Posterior vena cava (tissue), 2 donors: ENCODE results near the gene MYO10. TPM values are rescaled to one million over a fixed set of nuclear protein-coding genes. Genes with fewer than 3 reads are reported as not detected.
"Not testable (repeated sequence)": the region's sequence is repeated elsewhere in the genome, so short reads cannot be mapped to it uniquely, and the experiment has no call there.

Source experiments
- DNase-seq: peaks from one replicate; pipeline ENCODE4 v3.0.0-alpha.2; 2020; ENCODE audit warnings: low spot score
- intact Hi-C, 2 donors: fragments of 100-400 bp; cut with DNase I; formaldehyde crosslinking; loops; one replicate each; pipeline versions ENCODE4 v1.14.1 to v1.14.2; 2022 to 2023
- total RNA-seq, 2 donors: library from RNA; stranded (reverse); fragmentation: NEBNext Ultra II Directional; extraction: Animal tissue kit (Norgen Biotek cat#: 25700); gene quantifications; one replicate each; pipeline ENCODE4 v1.2.1, GENCODE V29; 2021
- donor health status: DM: yes; HTN: yes; CAD: no.
- donor health status: DM: yes; HTN: yes; CAD: no.

The MYO10 gene
- total RNA-seq, 2 donors from 2014 or later = 8.5 to 11.2 TPM

DNA sequence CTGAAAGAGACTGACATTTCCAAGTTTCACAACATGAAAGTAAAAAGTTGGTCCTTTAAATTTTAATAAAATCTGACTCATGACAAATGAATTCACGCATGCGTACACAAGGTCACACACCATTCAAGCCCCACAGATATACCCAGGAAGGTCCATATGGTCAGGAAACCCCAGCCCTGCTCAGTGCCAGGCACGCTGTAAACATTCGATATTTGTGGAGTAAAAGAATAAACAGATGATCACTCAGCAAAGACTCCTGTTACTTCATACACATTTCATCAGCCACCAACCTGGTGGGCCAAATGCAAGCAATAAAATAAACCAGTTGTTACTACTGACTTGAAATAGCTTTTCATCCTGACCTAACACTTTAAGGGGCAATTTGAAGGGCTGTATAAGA lies 161.3 kb downstream of the MYO10 start:
- intact Hi-C loops = no loop called here

DNA sequence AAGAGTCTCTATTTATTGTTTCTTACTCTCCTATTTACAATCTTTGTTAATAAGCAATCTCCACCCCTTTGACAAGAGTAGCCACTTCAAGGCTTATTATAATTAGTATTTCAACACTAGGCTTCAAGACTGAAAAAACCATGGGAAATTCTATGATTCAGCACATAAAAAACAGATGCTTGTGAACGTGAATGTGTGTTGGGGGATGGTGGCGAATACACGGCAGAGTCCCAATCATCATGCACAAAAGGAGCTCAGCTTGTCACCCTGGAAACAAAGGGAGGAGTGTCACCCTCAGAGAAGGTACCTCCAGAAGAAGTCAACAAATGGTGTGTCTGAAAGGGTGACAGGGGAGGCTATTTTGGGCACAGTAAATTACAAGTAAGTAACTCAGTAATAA lies 162.1 kb downstream of the MYO10 start:
- intact Hi-C loops = no loop called here
- no peak for DNase-seq

More for the DNA sequence above, 161.3 kb downstream of the MYO10 start:
- no peak for DNase-seq

DNA sequence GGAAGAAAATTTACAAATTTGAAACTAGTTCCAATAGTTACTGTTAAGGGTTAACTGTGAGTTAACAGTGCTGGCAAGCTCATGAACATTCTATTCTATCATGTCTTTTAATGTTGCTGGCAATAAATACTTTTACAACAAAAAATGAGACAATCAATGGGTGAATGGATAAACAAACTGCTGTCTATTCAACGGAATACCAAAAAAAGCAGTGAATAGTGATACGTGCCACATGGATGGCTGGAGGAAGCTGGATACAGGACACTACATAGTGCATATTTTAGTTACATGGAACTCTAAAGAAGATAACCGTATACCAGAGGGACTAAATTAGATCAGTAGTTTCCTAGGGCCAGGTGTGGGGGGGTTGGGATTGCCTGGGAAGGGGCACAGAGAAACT lies 163.5 kb downstream of the MYO10 start:
- intact Hi-C loops = no loop called here
- DNase-seq = no peak

DNA sequence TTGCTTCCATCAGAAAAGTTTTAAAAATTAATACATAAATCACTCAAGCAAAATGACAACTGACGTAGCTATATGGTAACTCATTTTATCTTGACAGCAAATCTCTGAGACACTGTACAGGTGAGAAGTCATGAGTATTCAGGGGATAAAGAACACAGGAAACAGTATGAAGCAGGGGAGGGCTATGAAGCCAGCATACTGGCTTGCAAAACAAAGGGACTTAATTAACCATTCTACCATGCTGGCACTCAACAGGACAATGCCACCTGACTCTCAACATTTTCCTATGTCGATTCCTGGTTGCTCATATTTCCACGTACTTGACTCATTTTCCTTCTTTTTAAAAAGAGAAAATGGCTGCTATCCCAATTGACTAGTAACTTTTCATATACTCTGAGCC lies 167.9 kb downstream of the MYO10 start:
- no peak for DNase-seq
- intact Hi-C loops = no loop called here

DNA sequence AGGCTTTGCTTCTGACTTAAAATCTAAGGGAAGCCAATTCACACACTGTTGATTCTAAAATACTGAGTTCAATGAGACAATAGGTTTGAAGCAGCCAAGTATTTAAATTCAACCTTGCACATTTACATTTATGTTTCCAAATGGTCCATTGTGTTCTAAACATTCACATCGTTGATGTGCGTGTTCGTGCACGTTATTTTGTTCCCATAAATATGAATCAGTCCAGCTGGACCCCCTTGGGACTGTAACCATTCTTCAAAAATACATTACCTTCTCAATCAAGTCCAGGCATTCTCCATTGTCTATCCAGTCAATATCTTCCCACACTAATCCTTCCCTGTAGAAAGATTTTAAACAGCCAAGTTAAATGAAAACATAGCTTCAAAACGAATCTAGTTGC lies 172.9 kb downstream of the MYO10 start:
- intact Hi-C loops = no loop called here
- no peak for DNase-seq

DNA sequence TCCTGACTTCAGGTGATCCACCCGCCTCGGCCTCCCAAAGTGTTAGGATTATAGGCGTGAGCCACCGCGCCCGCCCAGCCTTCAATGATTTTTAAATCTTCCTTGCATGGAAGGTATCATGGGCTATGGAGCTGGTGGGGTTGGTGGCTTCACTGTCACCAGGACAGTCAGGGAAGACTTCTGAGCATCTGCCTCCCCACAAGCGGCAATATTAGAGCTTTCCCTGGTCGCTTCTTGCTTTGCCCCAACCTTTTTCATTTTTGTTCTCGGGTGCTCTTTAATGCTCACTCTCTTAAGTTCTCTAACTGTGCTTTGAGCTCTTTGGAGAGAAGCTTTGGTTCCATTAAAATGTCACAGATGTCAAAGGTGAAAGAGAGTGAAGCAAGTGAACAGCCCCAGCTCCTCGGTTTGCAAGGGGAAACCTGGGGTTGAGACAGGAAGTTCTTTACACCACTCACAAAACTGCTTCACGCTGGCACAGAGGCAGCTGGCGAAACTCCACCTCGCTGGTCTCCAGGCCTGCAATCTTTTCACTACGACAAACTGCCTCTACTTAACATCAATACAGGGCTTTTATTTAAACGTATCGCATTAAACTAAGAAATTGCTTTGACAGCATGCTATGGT lies 176.8 kb downstream of the MYO10 start:
- intact Hi-C loops = no loop called here
- DNase-seq = no peak

DNA sequence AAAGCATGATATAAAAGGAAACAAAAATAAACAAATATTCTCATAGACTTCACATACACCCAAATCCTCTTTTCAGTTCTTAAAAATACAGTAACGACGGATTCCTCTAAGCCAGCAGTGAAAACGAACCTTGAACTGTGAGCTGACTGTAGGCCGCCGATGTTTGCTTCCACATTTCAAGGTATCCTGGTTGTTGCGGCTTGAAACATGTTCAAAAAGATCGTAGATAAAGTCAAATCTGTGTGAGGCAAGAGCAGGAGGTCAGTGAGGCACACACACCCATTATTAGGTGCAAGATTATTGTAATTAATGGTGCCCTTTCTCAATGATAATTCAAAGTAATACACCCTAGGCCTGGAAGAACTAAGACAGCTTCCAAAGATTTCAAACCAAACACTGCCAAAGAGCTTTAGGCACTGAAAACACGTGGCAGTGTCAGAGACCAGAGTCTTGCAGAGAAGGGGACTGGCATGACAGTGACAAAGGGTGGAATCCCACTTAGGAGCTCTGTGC lies 178.0 kb downstream of the MYO10 start:
- DNase-seq = no peak
- intact Hi-C loops = no loop called here

DNA sequence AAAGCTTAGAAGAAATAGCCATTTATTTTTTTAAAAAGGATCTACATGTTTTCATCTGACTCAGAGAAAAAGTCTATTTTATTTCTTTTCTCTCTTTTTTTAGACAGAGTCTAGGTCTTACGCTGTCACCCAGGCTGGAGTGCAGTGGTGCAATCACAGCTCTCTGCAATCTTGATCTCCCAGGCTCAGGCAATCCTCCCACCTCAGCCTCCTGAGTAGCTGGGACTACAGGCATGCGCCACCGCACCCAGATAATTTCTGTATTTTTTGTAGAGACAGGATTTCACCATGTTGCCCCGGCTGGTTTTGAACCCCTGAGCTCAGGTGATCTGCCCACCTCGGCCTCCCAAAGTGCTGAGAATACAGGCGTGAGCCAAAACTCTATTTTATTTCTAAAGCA lies 178.5 kb downstream of the MYO10 start:
- intact Hi-C loops = not testable (repeated sequence)

DNA sequence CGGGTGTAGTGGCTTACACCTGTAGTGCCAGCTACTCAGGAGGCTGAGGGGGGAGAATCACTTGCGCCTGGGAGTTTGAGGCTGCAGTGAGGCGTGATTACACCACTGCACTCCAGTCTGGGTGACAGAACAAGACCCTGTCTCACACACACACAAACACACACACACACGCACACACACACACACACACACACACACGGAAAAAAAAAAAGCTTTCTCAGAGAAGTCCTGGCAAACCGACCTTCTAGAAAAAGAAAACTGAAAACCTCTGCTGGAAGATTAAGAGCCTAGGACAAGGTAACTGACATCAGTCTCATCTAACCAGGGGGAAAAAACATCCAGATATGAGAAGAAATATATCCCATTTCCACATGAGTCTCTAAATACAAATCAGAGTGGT lies 178.9 kb downstream of the MYO10 start:
- DNase-seq = no peak
- intact Hi-C loops = no loop called here

More for the DNA sequence above, 178.5 kb downstream of the MYO10 start:
- not testable (repeated sequence) for DNase-seq

DNA sequence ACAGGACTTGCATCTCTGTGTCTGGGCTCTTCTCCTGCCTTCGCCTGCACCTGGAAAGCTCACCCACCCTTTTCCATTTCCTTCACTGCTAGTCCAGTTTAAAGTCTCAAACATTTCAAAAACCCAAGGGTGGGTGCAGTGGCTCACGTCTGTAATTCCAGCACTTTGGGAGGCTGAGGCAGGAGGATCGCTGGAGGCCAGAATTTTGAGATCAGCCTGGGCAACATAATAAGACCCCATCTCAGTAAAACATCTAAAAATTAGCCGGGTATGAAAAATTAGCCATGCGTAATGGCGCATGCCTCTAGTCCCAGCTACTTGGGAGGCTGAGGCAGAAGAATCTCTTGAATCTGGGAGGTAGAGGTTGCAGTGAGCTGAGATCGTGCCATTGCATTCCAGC lies 179.4 kb downstream of the MYO10 start:
- DNase-seq = no peak
- intact Hi-C loops = no loop called here

DNA sequence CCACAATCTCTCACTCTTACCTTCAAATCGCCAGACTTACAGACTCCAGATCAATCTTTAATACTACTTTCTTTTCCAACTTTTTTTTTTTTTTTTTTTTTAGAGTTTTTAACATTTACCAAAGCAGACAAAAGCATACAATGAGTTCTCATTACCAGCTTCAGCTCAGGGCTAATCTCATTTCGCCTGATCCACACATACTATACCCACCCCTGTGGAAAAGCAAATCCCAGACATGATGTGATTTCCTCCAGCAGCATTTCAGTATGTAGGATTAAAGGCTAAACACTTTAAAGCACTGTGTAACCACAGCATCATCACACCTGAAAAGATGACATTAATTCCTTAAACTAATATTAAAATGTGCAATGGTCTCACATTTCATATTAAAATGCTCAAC lies 180.4 kb downstream of the MYO10 start:
- intact Hi-C loops = no loop called here
- DNase-seq = no peak

DNA sequence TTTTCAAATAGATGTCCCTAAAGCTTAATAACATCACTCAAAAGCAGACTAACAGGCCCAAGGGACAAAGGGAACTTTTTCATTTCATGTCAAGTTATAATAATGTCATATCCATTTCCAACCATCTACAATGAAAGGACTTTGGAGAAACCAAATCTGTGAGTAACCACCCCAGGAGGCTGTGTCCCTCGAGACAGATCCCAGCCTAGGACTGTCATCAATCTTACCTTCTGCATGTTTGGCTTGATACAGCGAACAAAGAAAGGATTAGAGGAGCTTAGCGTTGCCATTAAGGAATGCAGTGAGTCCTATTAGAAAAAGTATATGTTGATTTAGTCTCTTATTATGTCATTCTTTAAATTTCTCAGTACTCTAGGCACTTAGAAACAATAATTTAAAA lies 181.5 kb downstream of the MYO10 start:
- DNase-seq = no peak
- intact Hi-C loops = loop anchor here in 1 of 2 donors (5.0 kb wide), 1 partner anchor 1497 kb away; no protein-coding TSS in a partner anchor

DNA sequence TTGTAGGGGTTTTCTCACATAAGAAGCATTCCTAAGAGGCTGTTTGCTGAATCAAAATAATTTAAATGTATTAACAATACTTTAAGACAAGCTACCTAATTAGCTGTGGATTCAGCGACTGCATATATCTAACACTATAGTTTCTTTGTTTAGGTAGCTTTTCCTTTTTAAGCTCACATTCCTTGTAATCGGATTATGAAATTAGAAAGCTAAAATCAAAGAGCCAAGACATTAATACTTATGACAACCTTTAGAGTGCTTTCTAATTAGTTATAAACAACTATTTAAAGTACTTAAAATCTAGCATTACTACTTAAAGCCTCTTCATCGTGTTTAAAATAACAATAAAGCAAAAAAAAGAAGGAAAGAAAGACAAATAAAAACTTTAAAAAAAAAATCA lies 182.0 kb downstream of the MYO10 start:
- DNase-seq = no peak
- intact Hi-C loops = loop anchor here in 1 of 2 donors (5.0 kb wide), 1 partner anchor 1497 kb away; no protein-coding TSS in a partner anchor

DNA sequence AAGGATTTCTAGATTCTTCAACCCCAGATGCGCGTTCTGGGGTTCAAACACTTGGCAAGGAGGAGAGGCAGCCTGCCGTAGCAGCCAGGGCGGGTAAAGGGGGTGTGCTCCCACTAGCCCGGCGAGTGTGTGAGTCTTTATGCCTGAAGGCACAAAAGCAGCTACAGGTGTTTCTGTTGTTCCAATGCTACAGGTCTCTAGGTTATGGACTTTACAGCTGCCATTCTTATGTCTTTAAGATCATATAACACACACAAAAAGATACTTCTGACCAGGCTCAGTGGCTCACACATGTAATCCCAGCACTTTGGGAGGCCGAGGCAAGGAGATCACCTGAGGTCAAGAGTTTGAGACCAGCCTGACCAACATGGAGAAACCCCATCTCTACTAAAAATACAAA lies 185.6 kb downstream of the MYO10 start:
- DNase-seq = no peak
- intact Hi-C loops = loop anchor here in 1 of 2 donors (5.0 kb wide), 1 partner anchor 1493 kb away; no protein-coding TSS in a partner anchor

DNA sequence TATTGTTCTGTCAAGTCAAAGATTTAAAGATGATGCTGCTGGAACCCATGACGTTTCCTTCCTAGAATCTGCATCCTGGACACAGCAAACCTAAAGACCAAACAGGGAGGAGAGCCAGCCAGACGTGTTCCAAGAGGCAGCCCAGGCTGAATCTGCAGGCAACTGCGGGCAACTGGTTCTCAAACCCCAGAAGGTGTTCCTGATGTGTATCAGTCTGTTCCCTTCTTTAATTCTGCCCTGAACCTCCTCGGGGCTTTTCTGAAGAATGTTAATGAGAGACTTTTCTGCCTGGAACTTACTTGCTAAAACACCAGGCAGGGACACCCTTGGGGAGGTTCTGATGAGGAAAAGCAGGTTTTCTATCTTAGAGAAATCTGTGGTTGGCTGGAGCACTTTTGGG lies 186.5 kb downstream of the MYO10 start:
- intact Hi-C loops = loop anchor here in 1 of 2 donors (5.0 kb wide), 1 partner anchor 1492 kb away; no protein-coding TSS in a partner anchor

DNA sequence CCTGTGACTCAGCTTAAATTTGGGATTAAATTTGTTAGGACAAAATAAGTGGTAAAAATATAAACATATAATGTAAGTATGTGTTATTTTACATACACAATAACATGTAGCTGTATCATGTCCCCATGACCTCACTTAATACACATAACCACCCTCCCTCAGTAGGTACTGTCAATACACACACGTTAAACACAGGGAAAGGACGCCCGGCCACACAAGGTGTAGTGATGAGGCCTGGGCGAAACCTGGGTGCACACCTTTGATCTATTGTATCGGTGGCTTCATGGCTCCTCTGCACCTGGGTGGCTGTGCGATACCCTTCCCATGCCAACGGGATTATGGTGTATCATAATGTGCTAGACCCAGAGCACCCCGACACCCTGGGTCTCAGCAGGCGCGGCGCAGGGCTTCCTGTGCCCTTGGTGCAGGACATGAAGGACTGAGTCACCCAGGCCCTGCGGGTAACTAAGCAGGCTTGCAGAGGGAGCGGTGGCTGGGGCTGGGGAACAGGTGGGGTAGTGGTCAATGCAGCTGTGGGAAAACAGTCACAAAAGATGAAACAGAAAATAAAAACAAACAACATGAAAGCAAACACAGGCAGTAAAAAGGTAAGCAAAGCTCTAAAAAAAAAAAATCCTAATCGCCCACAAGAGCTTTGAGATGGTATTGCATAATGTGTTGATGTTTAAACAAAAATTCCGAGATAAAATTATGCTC lies 191.8 kb downstream of the MYO10 start:
- intact Hi-C loops = no loop called here
- no peak for DNase-seq

More for the DNA sequence above, 186.5 kb downstream of the MYO10 start:
- no peak for DNase-seq

DNA sequence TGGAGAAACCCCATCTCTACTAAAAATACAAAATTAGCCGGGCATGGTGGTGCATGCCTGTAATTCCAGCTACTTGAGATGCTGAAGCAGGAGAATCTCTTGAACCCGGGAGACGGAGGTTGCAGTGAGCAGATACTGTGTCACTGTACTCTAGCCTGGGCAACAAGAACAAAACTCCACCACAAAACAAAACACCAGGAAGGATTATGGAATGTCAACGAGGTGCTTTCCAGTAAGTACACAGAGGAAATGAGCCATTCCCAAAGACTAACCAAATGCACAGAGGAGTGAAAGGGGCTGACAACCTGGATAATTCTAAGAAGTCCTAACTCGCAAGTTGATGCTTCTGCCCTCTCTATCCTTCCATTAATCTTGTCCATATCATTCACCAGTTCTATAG lies 193.2 kb downstream of the MYO10 start:
- intact Hi-C loops = no loop called here
- DNase-seq = no peak

DNA sequence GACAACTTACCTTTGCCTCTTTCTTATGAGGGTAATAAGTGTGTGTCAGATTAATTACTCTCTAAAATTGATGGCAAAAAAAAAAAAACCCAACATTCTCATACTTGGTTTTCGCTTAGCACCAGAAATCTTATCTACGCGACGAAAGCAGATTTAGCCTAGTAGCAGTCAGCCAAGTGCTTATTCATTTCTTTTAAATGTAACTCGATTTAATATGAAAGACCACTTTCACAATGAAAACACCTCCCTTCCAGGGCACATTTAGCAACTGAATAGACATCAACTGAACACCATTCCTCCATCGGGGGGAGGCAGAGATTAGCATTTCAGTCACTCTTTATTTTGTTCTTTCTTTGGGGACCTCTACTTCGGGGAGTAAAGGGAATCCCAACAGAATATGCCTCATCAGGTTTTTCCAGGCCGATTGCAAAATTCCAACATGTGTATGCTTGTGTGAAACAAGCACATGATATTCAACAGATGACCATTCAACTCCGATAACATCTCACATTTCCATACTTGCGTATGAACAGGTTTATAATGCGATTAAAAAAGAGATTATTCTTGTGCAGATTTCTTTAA lies 195.2 kb downstream of the MYO10 start:
- intact Hi-C loops = no loop called here
- DNase-seq = no peak

DNA sequence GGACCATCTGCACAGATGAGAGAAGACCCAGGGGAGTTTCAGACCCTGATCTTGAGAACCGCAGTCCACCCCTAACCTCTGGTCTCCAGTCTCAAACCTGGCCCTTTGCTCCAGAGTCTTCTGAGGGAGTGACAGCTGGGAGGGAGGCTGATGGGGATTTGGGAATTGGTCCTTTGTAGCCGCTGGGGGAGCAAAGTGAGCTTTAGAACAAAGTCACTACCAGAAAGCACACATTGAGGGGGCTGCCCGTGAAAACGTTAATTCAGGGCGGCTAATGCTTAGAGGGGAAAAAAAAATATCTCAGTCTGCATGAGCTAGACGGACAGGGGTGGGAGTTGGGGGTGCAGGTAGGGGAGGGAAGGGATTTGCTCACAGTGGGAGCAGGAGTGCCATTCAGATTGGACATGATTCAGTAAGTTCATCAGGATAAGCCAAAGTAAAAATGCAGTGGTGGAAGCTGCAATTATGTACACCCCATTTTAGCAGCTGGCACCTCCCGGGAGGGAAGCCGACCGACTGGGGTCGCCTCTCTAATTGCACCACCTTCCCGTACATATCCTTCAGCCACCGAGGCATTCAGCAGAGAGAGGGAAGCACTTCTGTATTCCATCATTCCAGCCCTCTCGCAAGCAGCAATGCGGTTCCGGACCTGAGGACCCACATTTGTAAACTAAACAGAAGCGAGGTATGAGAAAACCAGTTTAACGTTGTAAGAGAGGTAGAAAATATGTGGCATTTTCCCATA lies 195.8 kb downstream of the MYO10 start:
- intact Hi-C loops = no loop called here
- no peak for DNase-seq

DNA sequence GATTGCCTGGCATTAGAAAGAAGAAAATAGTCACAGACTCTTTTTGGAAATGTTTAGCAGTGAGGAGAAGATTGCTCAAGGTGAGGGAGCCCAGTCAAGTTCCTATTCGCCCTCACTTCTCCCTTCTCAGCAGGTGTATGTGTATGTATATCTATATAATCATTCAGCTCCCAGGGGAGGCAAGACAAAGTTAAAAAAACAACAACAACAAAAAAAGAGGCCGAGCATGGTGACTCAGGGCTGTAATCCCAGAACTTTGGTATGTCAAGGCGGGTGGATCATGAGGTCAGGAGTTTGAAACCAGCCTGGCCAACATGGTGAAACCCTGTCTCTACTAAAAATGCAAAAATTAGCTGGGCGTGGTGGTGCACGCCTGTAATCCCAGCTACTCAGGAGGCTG lies 197.7 kb downstream of the MYO10 start:
- intact Hi-C loops, DNase-seq: not testable (repeated sequence)
